H1 (cell line): ENCODE measurements around the gene SLC35B4. TPM values are rescaled to one million over a fixed set of nuclear protein-coding genes. Genes with fewer than 3 reads are reported as not detected.

Experiments
- CTCF ChIA-PET: fragments of 300-600 bp; sonication (Branson Sonifier 250); formaldehyde crosslinking; loops from one replicate; lab custom pipeline; 2021; ENCODE audit not compliant: partially characterized antibody; lab: Charles Lee
- POLR2A ChIA-PET: fragments of 300-600 bp; sonication (Branson Sonifier 250); formaldehyde crosslinking; loops from one replicate; lab custom pipeline; 2021; ENCODE audit warnings: inconsistent platforms; ENCODE audit not compliant: partially characterized antibody; lab: Charles Lee
- DNase-seq, 2 experiments: peaks; one replicate each; pipeline versions ENCODE4 v3.0.0 to v3.0.0-alpha.2; 2010 to 2022; ENCODE audit warnings: low spot score in 2 of 2, low read depth in 1 of 2, mixed read lengths in 1 of 2
- FAIRE-seq: peaks from 2 replicates; lab custom pipeline; 2011; peaks lifted over from hg19 to GRCh38; lab: Jason Lieb, UNC
- H2AFZ ChIP-seq: 2 replicates; pipeline ENCODE4 v1.8.1; 2012; ENCODE audit warnings: low read length, inconsistent platforms
- H2AK5ac ChIP-seq: 2 replicates; pipeline ENCODE4 v1.6.1; 2013; ENCODE audit warnings: low read depth, low read length
- H2BK120ac ChIP-seq: replicated peaks from 2 replicates; pipeline ENCODE3; 2013; ENCODE audit warnings: low read depth, low read length, inconsistent platforms
- H2BK12ac ChIP-seq: 2 replicates; pipeline ENCODE4 v1.6.1; 2013; ENCODE audit warnings: low read depth, low read length
- H2BK15ac ChIP-seq: 2 replicates; pipeline ENCODE4 v1.6.1; 2013; ENCODE audit warnings: low read length
- H2BK20ac ChIP-seq: 2 replicates; pipeline ENCODE4 v1.6.1; 2013; ENCODE audit warnings: low read length
- H2BK5ac ChIP-seq: 2 replicates; pipeline ENCODE4 v1.6.1; 2013; ENCODE audit warnings: low read depth, low read length
- H3K14ac ChIP-seq: 2 replicates; pipeline ENCODE4 v1.6.1; 2013; ENCODE audit warnings: inconsistent platforms; ENCODE audit not compliant: insufficient read length
- H3K18ac ChIP-seq: 2 replicates; pipeline ENCODE4 v1.6.1; 2013; ENCODE audit warnings: low read length; ENCODE audit errors: extremely low read depth
- H3K23ac ChIP-seq: 2 replicates; pipeline ENCODE4 v1.6.1; 2013; ENCODE audit warnings: inconsistent platforms; ENCODE audit not compliant: insufficient read length
- H3K23me2 ChIP-seq: 2 replicates; pipeline ENCODE4 v1.6.1; 2013; ENCODE audit warnings: low read depth, low read length
- H3K27ac ChIP-seq: 2 replicates; pipeline ENCODE4 v1.6.1; 2011; ENCODE audit warnings: low read depth, low read length, inconsistent platforms
- H3K27me3 ChIP-seq, 4 experiments: replicated peaks in 1 of 4; 1 replicate in 1 of 4; 2 replicates in 3 of 4; pipeline versions ENCODE4 v1.6.1 to v1.8.1; 2011 to 2013; ENCODE audit warnings: low read length in 3 of 4, mild to moderate bottlenecking in 3 of 4, inconsistent platforms in 2 of 4, mixed read lengths in 2 of 4, moderate library complexity in 1 of 4; ENCODE audit not compliant: control insufficient read depth in 3 of 4, insufficient read depth in 3 of 4; ENCODE audit errors: extremely low read depth in 1 of 4
- H3K36me3 ChIP-seq, 4 experiments: 2 replicates each; pipeline versions ENCODE4 v1.6.1 to v1.8.1; 2011 to 2013; ENCODE audit warnings: mild to moderate bottlenecking in 4 of 4, low read length in 3 of 4, moderate library complexity in 2 of 4, control low read depth in 1 of 4, inconsistent platforms in 1 of 4; ENCODE audit not compliant: insufficient read depth in 4 of 4, control insufficient read depth in 2 of 4
- H3K4ac ChIP-seq: replicated peaks from 2 replicates; pipeline ENCODE3; 2013; ENCODE audit warnings: low read length, low read depth, mixed read lengths, inconsistent platforms; ENCODE audit not compliant: insufficient read length
- H3K4me1 ChIP-seq, 4 experiments: replicated peaks in 1 of 4; 1 replicate in 1 of 4; 2 replicates in 3 of 4; pipeline versions ENCODE4 v1.6.1 to v1.8.1; 2011 to 2013; ENCODE audit warnings: low read length in 3 of 4, inconsistent platforms in 2 of 4, mixed read lengths in 1 of 4; ENCODE audit not compliant: insufficient read depth in 4 of 4, control insufficient read depth in 3 of 4
- H3K4me2 ChIP-seq, 2 experiments: 2 replicates each; pipeline versions ENCODE4 v1.6.1 to v1.8.1; 2011 to 2013; ENCODE audit warnings: low read depth in 2 of 2, low read length in 2 of 2, control low read depth in 1 of 2, inconsistent platforms in 1 of 2, mild to moderate bottlenecking in 1 of 2; ENCODE audit not compliant: insufficient read depth in 1 of 2
- H3K4me3 ChIP-seq, 4 experiments: fragments of 200-600, 300-600 bp in 1 of 4; sonication (generic), shearing (Covaris generic), sonication (Bioruptor Twin) in 1 of 4; 2 replicates each; pipeline versions ENCODE4 v1.5.1 to v1.8.1; 2011 to 2016; ENCODE audit warnings: low read length in 4 of 4, low read depth in 3 of 4, control low read depth in 2 of 4, inconsistent platforms in 2 of 4, mild to moderate bottlenecking in 2 of 4, mixed read lengths in 1 of 4, moderate library complexity in 1 of 4; ENCODE audit not compliant: insufficient read depth in 2 of 4; ENCODE audit errors: extremely low read depth in 1 of 4
- H3K56ac ChIP-seq: replicated peaks from 2 replicates; pipeline ENCODE3; 2013; ENCODE audit warnings: low read depth, mild to moderate bottlenecking, mixed read lengths, low read length, inconsistent platforms; ENCODE audit not compliant: insufficient read length
- H3K79me1 ChIP-seq: 2 replicates; pipeline ENCODE4 v1.6.1; 2013; ENCODE audit warnings: low read depth, low read length, control low read depth
- H3K79me2 ChIP-seq, 2 experiments: 2 replicates each; pipeline versions ENCODE4 v1.6.1 to v1.8.1; 2012 to 2013; ENCODE audit warnings: low read length in 2 of 2, mild to moderate bottlenecking in 2 of 2, inconsistent platforms in 1 of 2; ENCODE audit not compliant: insufficient read depth in 2 of 2, control insufficient read depth in 1 of 2
- H3K9ac ChIP-seq, 4 experiments: replicated peaks in 1 of 4; 1 replicate in 1 of 4; 2 replicates in 3 of 4; pipeline versions ENCODE4 v1.6.1 to v1.8.1; 2011 to 2013; ENCODE audit warnings: low read depth in 3 of 4, low read length in 3 of 4, control low read depth in 2 of 4, mild to moderate bottlenecking in 2 of 4, moderate library complexity in 2 of 4, inconsistent platforms in 1 of 4; ENCODE audit errors: extremely low read depth in 1 of 4
- H3K9me3 ChIP-seq, 2 experiments: 2 replicates each; pipeline versions ENCODE4 v1.6.1 to v1.8.1; 2012 to 2013; ENCODE audit warnings: mild to moderate bottlenecking in 2 of 2, moderate library complexity in 2 of 2, control low read depth in 1 of 2, inconsistent platforms in 1 of 2, low read depth in 1 of 2, low read length in 1 of 2, mixed read lengths in 1 of 2; ENCODE audit not compliant: insufficient read depth in 2 of 2
- H4K20me1 ChIP-seq, 2 experiments: replicated peaks in 1 of 2; 2 replicates each; pipeline versions ENCODE3 to v1.8.1; 2011 to 2013; ENCODE audit warnings: inconsistent platforms in 2 of 2, low read length in 2 of 2, mild to moderate bottlenecking in 1 of 2; ENCODE audit not compliant: insufficient read depth in 2 of 2, control insufficient read depth in 1 of 2
- H4K5ac ChIP-seq: 2 replicates; pipeline ENCODE4 v1.6.1; 2013; ENCODE audit warnings: low read length, low read depth, mixed read lengths, inconsistent platforms; ENCODE audit not compliant: insufficient read length
- H4K8ac ChIP-seq: 2 replicates; pipeline ENCODE4 v1.8.0; 2013; ENCODE audit warnings: mild to moderate bottlenecking, moderate library complexity, low read length, inconsistent platforms; ENCODE audit not compliant: insufficient read depth; ENCODE audit errors: extremely low read depth
- H4K91ac ChIP-seq: replicated peaks from 2 replicates; pipeline ENCODE3; 2013; ENCODE audit warnings: low read length, mixed read lengths, inconsistent platforms; ENCODE audit not compliant: insufficient read length
- EGR1 ChIP-seq: IDR thresholded peaks from 2 replicates; pipeline ENCODE4 v1.6.1; 2011; ENCODE audit warnings: low read depth, low read length, borderline replicate concordance
- RAD21 ChIP-seq, 2 experiments: IDR thresholded peaks in 1 of 2; conservative IDR thresholded peaks in 1 of 2; 2 replicates each; pipeline ENCODE4 v1.6.1; 2011; ENCODE audit warnings: low read depth in 2 of 2, low read length in 2 of 2, improper control_type of control experiment in 1 of 2, inconsistent platforms in 1 of 2, mild to moderate bottlenecking in 1 of 2, moderate library complexity in 1 of 2
- TEAD4 ChIP-seq: IDR thresholded peaks from 2 replicates; pipeline ENCODE4 v1.6.1; 2012; ENCODE audit warnings: low read depth, low read length, inconsistent platforms, mixed read lengths
- USF2 ChIP-seq: IDR thresholded peaks from 2 replicates; pipeline ENCODE4 v1.6.1; 2011; ENCODE audit warnings: low read length, improper control_type of control experiment
- WGBS, 2 experiments: shearing (Covaris generic) in 1 of 2; methylation state at CpG; one replicate each; pipeline versions ENCODE4 v1.1.6 to v1.1.7; 2013 to 2015; ENCODE audit warnings: low lambda C conversion rate in 2 of 2, mixed read lengths in 2 of 2, inconsistent platforms in 1 of 2, low coverage in 1 of 2, missing lambda C conversion rate in 1 of 2; ENCODE audit not compliant: insufficient replicate concordance in 2 of 2, insufficient coverage in 1 of 2, insufficient read length in 1 of 2; ENCODE audit errors: extremely low coverage in 1 of 2, missing lambda C conversion rate in 1 of 2; 5-methylcytosine and 5-hydroxymethylcytosine counted together
- polyA plus RNA-seq, 7 experiments: library from polyadenylated mRNA; depleted of rRNA in 3 of 7; stranded (reverse) in 5 of 7; unstranded in 2 of 7; fragments of >200 nt in 5 of 7; fragments of 200-250 nt in 2 of 7; gene quantifications; 1 replicate in 5 of 7; 2 replicates in 1 of 7; 4 replicates in 1 of 7; pipeline versions ENCODE4 v1.2.1 to v1.2.3, GENCODE V29; 2011 to 2013; ENCODE audit warnings: missing spikeins in 2 of 7, mixed read lengths in 2 of 7
- total RNA-seq: library from RNA; stranded (reverse); fragmentation: NEBNext Ultra II Directional; extraction: Animal tissue kit (Norgen Biotek cat#: 25700); gene quantifications from 2 replicates; pipeline ENCODE4 v1.2.1, GENCODE V29; 2021

SLC35B4 gene
- total and polyA plus RNA-seq, 2 of the 8 experiments (the other 6 are each of a cell fraction or from before 2014, with no cell fraction given), result 28.9 to 34.6 TPM

- Histone ChIP-seq H3K23ac (no peak overlapping the region), H2BK20ac (no peak overlapping the region), H2BK12ac (no peak overlapping the region), H3K27ac (no peak overlapping the region), H3K4me2 (no peak overlapping the region), H3K4me3 (no peak overlapping the region), H3K9ac (no peak overlapping the region), H3K27me3 (no peaks in the 10 kb centered on the region), H3K18ac (no peak overlapping the region), H4K91ac (no peak overlapping the region), H3K79me1 (no peaks in the 10 kb centered on the region), H2BK5ac (no peak overlapping the region), H3K4ac (no peak overlapping the region), H2BK15ac (no peak overlapping the region), H3K4me1 (no peaks in the 10 kb centered on the region), H3K79me2 (no peaks in the 10 kb centered on the region), H3K23me2 (peaks cover 2% of the 10 kb centered on the region; the same call in 1 of the 2 replicates), H2AFZ (peak overlapping the region; percentile 20; the same call in 1 of the 2 replicates), H3K14ac (no peak overlapping the region), H4K5ac (no peak overlapping the region), H3K36me3 (no peaks in the 10 kb centered on the region), H2BK120ac (no peak overlapping the region), H4K8ac (no peak overlapping the region), H2AK5ac (no peak overlapping the region), H3K9me3 (no peaks in the 10 kb centered on the region), H3K56ac (no peak overlapping the region), H4K20me1 (no peaks in the 10 kb centered on the region)
- no peak for FAIRE-seq
- TF ChIP-seq RAD21 (IDR thresholded peaks at IDR 0.05 in 1 of 2, conservative IDR thresholded peaks at IDR 0.05 in 1 of 2; ENCODE audit: low read depth in 2 of 2, low read length in 2 of 2) (no peak), USF2 (peak; percentile 49), EGR1 (no peak), TEAD4 (no peak)
- no peak for DNase-seq
- WGBS, 2 experiments, result 73% methylated on average over 7 of the region's 7 CpGs; no CpG with 5 or more reads in 1 of the 2 experiments
- POLR2A ChIA-PET, result no interaction called here
- CTCF ChIA-PET, result interaction anchor here (2.2 kb wide), 1 partner anchor 211 kb away, joined by 6 read pairs; no protein-coding TSS in a partner anchor
These were observed 34.7 kb upstream of the SLC35B4 start for GRCh38 chr7:134351424-134351823.
